ENCODE data around the gene C19orf81.
"Not testable (repeated sequence)": the region's sequence is repeated elsewhere in the genome, so short reads cannot be mapped to it uniquely, and the experiment has no call there.

Gene C19orf81

GRCh38 chr19:50649433-50650391, at the start of gene C19orf81:
C19orf81 (plus strand) TSS chr19:50649445; CDS start chr19:50649445, 0 bp downstream.
- FAIRE-seq = no peak

GRCh38 chr19:50601407-50602088, 47.7 kb upstream of the C19orf81 start:
- no peak for FAIRE-seq

- no peak for FAIRE-seq
Measured at GRCh38 chr19:50602089-50602422, 47.2 kb upstream of the C19orf81 start.

DNA sequence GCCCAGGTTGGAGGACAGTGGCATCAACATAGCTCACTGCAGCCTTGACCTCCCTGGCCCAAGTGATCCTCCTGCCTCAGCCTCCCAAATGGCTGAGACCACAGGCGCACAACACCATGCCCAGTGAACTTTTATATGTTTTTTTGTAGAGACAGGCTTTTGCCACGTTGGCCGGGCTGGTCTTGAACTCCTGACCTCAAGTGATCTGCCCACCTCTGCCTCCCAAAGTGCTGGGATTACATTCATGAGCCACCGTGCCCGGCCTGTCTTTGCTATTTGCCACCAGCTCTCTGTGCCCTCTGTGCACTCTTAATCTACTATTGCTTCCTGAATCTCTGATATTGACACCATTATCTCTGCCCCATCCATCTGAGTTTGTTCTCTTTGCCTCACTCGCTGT, 46.7 kb upstream of the C19orf81 start:
- no peak for FAIRE-seq

DNA sequence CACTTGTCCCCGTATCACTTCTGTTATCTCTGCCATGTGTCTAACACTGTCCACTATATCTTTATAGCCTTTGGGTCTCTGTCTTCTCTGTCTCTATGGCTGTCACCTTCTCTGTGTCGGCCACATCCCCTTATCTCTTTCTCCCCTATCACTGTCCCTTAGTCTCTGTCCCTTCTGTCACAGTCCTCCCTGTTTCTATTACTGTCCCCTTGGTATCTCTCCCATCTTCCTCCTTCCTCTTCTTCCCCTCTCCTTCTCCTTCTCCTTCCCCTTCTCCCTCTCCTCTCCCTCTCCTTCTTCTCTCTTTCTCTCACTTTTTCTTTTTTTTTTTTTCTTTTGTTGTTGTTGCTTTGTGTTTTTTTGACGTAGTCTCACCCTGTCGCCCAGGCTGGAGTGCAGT, 46.3 kb upstream of the C19orf81 start:
- no peak for FAIRE-seq

- FAIRE-seq = not testable (repeated sequence)
Measured at GRCh38 chr19:50604264-50605073, 44.8 kb upstream of the C19orf81 start.

GRCh38 chr19:50606059-50606836, 43.0 kb upstream of the C19orf81 start:
- not testable (repeated sequence) for FAIRE-seq

DNA sequence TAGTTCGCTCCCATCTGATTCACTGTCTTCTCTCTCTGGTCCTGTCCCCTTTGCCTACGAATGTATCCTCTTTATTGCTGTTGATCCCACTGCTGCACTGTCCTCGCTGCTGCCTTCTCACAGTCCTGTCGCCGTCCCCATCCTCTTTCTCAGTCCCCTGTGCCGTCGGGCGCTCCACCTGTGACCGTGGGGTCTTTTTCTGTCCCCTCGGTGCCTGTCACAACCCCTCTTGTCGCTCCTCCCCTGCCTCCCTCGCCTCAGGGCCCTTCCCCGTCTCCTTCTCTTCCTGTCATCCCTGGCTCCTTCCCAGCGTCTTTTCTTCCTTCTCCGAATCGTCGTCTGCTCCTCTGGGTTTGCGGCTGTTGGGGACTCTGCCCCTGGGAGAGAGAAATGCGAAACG, 41.9 kb upstream of the C19orf81 start:
- FAIRE-seq = no peak

- peak; percentile 87 for FAIRE-seq
Measured at GRCh38 chr19:50607874-50608785, 41.1 kb upstream of the C19orf81 start.

- FAIRE-seq = not testable (repeated sequence)
Measured at GRCh38 chr19:50612504-50613404, 36.5 kb upstream of the C19orf81 start.

- FAIRE-seq = not testable (repeated sequence)
Measured at GRCh38 chr19:50618379-50618778, 30.9 kb upstream of the C19orf81 start.

- not testable (repeated sequence) for FAIRE-seq
Measured at GRCh38 chr19:50619184-50619583, 30.1 kb upstream of the C19orf81 start.

DNA sequence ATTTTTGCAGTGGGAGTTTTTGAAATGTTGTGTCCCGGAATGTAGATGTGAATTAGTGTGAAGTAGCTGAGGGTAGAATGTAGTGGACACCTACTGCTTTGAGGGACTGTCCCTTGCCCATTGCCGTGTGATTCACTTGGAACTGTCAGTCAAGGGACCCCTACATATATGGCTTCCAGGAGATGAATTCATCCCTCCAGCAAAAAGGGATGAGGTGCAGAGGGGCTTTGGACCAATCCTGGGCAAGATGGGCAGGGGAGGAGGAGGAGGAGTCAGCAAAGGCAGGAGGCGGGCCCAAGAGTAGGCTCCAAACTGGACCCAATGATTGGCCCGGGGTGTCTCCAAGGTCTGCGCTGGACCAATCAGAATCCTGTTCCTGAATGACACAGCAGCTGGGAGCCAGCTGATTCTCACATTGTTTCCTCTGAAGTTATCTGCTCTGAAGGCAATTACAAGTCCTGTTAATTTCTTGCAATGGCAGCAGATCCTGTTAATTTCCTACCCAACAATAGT, 28.8 kb upstream of the C19orf81 start:
- not testable (repeated sequence) for FAIRE-seq

DNA sequence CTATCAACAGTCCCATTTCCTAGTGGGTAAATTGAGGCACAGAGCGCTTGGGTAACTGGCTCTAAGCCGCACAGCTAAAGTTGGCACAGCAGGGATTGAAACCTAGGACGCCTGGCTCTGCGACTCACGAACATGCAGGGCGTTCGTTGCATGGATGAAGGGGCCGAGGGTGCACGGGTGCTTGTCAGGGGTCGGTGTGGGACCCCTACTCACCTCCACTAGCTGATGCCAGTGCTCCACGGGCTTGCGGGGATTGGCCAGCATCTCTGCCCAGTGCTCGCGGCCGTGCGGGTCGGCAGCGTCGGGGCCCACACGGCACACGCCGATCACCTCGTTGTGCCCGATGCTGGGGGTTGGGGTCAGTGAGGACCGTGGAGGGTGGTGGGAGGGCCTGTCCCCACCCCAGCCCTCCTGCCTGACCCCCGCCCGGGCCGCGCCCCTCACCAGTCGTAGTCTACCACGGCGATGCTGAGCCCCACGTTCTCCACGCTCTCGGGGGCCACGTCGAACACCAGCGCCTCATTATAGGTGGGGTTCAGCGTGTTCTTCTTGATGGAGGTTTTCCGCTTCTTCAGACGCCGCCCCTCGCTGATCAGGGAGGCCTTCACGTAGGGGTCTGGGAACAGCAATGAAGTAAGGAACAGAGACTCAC, 24.2 kb upstream of the C19orf81 start:
- FAIRE-seq = no peak

- FAIRE-seq = no peak
Measured at GRCh38 chr19:50626011-50626410, 23.2 kb upstream of the C19orf81 start.

GRCh38 chr19:50626795-50627194, 22.4 kb upstream of the C19orf81 start:
- FAIRE-seq = no peak

- FAIRE-seq = no peak
Measured at GRCh38 chr19:50628146-50628545, 21.1 kb upstream of the C19orf81 start.

- no peak for FAIRE-seq
Measured at GRCh38 chr19:50628551-50628950, 20.7 kb upstream of the C19orf81 start.

DNA sequence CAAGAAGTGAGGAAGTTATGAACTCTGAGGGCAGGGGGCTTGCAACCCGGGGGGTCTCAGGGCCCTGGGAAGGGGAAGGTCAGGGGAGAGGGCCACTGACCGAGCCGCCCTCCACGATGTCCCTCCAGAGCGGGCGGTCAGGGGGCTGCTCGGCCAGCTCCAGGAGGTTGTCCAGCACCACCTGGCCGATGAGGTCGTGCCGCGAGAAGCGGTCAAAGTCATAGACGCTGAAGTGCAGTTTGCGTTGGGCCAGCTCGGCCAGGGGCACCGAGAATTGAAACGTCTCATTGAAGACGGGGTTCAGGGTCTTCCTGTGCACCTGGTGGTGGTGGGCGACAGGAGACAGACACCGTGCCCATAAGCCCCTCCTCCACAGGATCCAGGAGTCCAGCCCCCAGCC, 20.1 kb upstream of the C19orf81 start:
- no peak for FAIRE-seq
